Osteocyte (in vitro differentiated cells): ENCODE results near the gene ZNF280C. TPM values are rescaled to one million over a fixed set of nuclear protein-coding genes. Genes with fewer than 3 reads are reported as not detected.
A peak's percentile ranks its signal among the peaks of the same experiment; 100 is the strongest.

Experiments used
- DNase-seq: peaks from one replicate; pipeline ENCODE4 v3.0.0; 2021; ENCODE audit warnings: mixed read lengths; ENCODE audit not compliant: unreplicated experiment; ENCODE audit errors: extremely low spot score
- H3K27ac Mint-ChIP-seq: one replicate; pipeline ENCODE4 v1.8.0; 2021; ENCODE audit warnings: mild to moderate bottlenecking, mixed read lengths; ENCODE audit not compliant: unreplicated experiment
- H3K27me3 Mint-ChIP-seq: one replicate; pipeline ENCODE4 v1.8.0; 2021; ENCODE audit warnings: mixed read lengths; ENCODE audit not compliant: unreplicated experiment
- H3K36me3 Mint-ChIP-seq: one replicate; pipeline ENCODE4 v1.8.0; 2021; ENCODE audit warnings: mixed read lengths; ENCODE audit not compliant: unreplicated experiment
- H3K4me1 Mint-ChIP-seq: one replicate; pipeline ENCODE4 v1.8.0; 2021; ENCODE audit warnings: mixed read lengths; ENCODE audit not compliant: unreplicated experiment
- H3K4me3 Mint-ChIP-seq: one replicate; pipeline ENCODE4 v1.8.0; 2021; ENCODE audit warnings: mild to moderate bottlenecking, moderate library complexity, mixed read lengths; ENCODE audit not compliant: unreplicated experiment
- H3K9me3 Mint-ChIP-seq: one replicate; pipeline ENCODE4 v1.8.0; 2021; ENCODE audit warnings: mixed read lengths; ENCODE audit not compliant: unreplicated experiment
- CTCF ChIP-seq: fragments of 200-600 bp; sonication (generic); IDR thresholded peaks from 2 replicates; pipeline ENCODE4 v1.5.0; 2021; ENCODE audit warnings: antibody characterized with exemption, mild to moderate bottlenecking, moderate library complexity
- total RNA-seq: library from RNA; stranded (reverse); gene quantifications from 2 replicates; pipeline ENCODE4 v1.2.1, GENCODE V29; 2021

Gene ZNF280C
- total RNA-seq, 1 donor from 2014 or later: 6.3 TPM

- no peak for DNase-seq
- H3K36me3 Mint-ChIP-seq: peaks cover 9% of the 10 kb centered on the region
These were observed 8.4 kb downstream of the ZNF280C start for GRCh38 chrX:130260316-130260715.

GRCh38 chrX:130253916-130254315 lies 14.8 kb downstream of the ZNF280C start:
- DNase-seq: no peak
- TF ChIP-seq CTCF: no peak
- H3K4me3 Mint-ChIP-seq: no peak overlapping the region
- peaks cover 18% of the 10 kb centered on the region for H3K9me3 Mint-ChIP-seq
- peaks cover 2% of the 10 kb centered on the region for H3K4me1 Mint-ChIP-seq
- no peak overlapping the region for H3K27ac Mint-ChIP-seq
- H3K27me3 Mint-ChIP-seq: no peaks in the 10 kb centered on the region
- H3K36me3 Mint-ChIP-seq: peaks cover 14% of the 10 kb centered on the region

More at GRCh38 chrX:130260316-130260715, 8.4 kb downstream of the ZNF280C start:
- no peak overlapping the region for H3K27ac Mint-ChIP-seq
- no peak overlapping the region for H3K4me3 Mint-ChIP-seq
- H3K27me3 Mint-ChIP-seq: no peaks in the 10 kb centered on the region
- no peak for TF ChIP-seq CTCF
- H3K9me3 Mint-ChIP-seq: peaks cover 8% of the 10 kb centered on the region
- no peaks in the 10 kb centered on the region for H3K4me1 Mint-ChIP-seq

DNA sequence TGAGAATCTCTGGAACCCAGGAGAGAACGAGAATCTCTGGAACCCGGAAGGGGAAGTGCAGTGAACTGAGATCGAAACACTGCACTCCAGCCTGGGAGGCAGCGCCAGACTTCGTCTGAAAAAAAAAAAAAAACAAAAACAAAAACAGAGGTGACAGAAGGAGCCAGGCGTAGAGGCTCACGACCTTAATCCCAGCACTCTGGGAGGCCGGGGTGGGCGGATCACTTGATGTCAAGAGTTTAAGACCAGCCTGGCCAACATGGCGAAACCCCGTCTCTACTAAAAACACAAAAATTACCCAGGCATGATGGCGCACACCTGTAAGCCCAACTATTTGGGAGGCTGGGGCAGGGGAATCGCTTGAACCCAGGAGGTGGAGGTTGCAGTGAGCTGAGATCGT lies 17.0 kb downstream of the ZNF280C start:
- no peak for DNase-seq
- Mint-ChIP-seq H3K4me3 (no peak overlapping the region), H3K27me3 (no peaks in the 10 kb centered on the region), H3K4me1 (peaks cover 2% of the 10 kb centered on the region), H3K36me3 (peaks cover 10% of the 10 kb centered on the region), H3K27ac (no peak overlapping the region), H3K9me3 (peaks cover 18% of the 10 kb centered on the region)
- no peak for TF ChIP-seq CTCF

DNA sequence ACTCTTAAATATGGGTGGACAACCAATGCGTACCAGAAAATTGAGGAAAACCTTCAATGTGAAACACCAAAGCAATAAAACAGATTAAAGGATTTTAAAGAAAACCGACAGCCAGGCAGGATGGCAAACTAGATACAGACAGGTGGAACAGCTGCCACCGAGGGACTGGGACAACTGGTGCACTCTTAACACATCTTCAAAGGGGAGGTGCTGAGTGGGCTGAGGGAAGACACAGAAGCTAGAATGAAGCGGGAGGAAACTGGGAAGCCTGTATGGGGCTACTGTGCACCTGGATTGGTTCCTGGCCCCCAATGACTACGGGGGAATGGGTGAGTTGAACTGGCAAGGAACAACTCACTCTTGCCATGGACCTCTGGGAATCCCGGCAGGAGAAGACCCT lies 20.7 kb downstream of the ZNF280C start:
- no peak overlapping the region for H3K27ac Mint-ChIP-seq
- peaks cover 19% of the 10 kb centered on the region for H3K4me1 Mint-ChIP-seq
- no peak for TF ChIP-seq CTCF
- no peak for DNase-seq
- no peaks in the 10 kb centered on the region for H3K27me3 Mint-ChIP-seq
- H3K9me3 Mint-ChIP-seq: peaks cover 9% of the 10 kb centered on the region
- H3K4me3 Mint-ChIP-seq: no peak overlapping the region
- H3K36me3 Mint-ChIP-seq: peaks cover 9% of the 10 kb centered on the region

- H3K27me3 Mint-ChIP-seq: no peaks in the 10 kb centered on the region
- H3K4me3 Mint-ChIP-seq: no peak overlapping the region
- no peak for TF ChIP-seq CTCF
- H3K36me3 Mint-ChIP-seq: peaks cover 5% of the 10 kb centered on the region
- H3K27ac Mint-ChIP-seq: peak overlapping the region; percentile 66
- peaks cover 18% of the 10 kb centered on the region for H3K4me1 Mint-ChIP-seq
- H3K9me3 Mint-ChIP-seq: peaks cover 9% of the 10 kb centered on the region
- no peak for DNase-seq
These were observed 22.6 kb downstream of the ZNF280C start for GRCh38 chrX:130246084-130246483.
